ENCODE results near the gene PCDHGA1. TPM values are rescaled to one million over a fixed set of nuclear protein-coding genes. Genes with fewer than 3 reads are reported as not detected.
"Not testable (repeated sequence)": the region's sequence is repeated elsewhere in the genome, so short reads cannot be mapped to it uniquely, and the experiment has no call there.

PCDHGA1 gene
- total RNA-seq, 1 experiment from 2014 or later: 0.63 TPM

- not testable (repeated sequence) for H3K27ac ChIP-seq (ENCODE audit: insufficient read length, low read depth, low read length); H3K23ac ChIP-seq (ENCODE audit: insufficient read length, low read depth, low read length); H3K23me2 ChIP-seq (ENCODE audit: insufficient read length, low read depth, low read length, poor library complexity, severe bottlenecking); H3K4me1 ChIP-seq (ENCODE audit: insufficient read depth, low read length); H4K20me1 ChIP-seq (ENCODE audit: control insufficient read depth, insufficient read depth, insufficient read length); H3K4ac ChIP-seq (ENCODE audit: low read depth, low read length); H4K91ac ChIP-seq (ENCODE audit: insufficient read length, low read depth, low read length); H3K27me3 Mint-ChIP-seq (ENCODE audit: low read depth); H3K79me2 ChIP-seq (ENCODE audit: insufficient read depth, low read length); H2AFZ ChIP-seq (ENCODE audit: low read length); H3K4me1 Mint-ChIP-seq; H2AK5ac ChIP-seq (ENCODE audit: insufficient read length, low read length); H3K56ac ChIP-seq (ENCODE audit: insufficient read length, low read depth, low read length); H4K8ac ChIP-seq (replicated peaks; ENCODE audit: insufficient read length, low read depth, low read length); H3K4me3 Mint-ChIP-seq; H2BK20ac ChIP-seq (ENCODE audit: low read depth, low read length, poor library complexity, severe bottlenecking); H2BK5ac ChIP-seq (ENCODE audit: insufficient read length, low read length); H3K14ac ChIP-seq (ENCODE audit: insufficient read depth, low read length); H3K4me2 ChIP-seq (ENCODE audit: insufficient read depth, insufficient read length, low read length); H3K9ac ChIP-seq (ENCODE audit: extremely low read depth, insufficient read length, low read length); H4K5ac ChIP-seq (ENCODE audit: insufficient read length, low read depth, low read length); H3K18ac ChIP-seq (ENCODE audit: insufficient read length, low read depth, low read length); H2BK15ac ChIP-seq (ENCODE audit: low read depth, low read length); H2BK120ac ChIP-seq (ENCODE audit: low read depth, low read length, poor library complexity, severe bottlenecking); H3K27ac Mint-ChIP-seq; H3K79me1 ChIP-seq (ENCODE audit: insufficient read depth, low read depth, low read length, poor library complexity, severe bottlenecking); H2BK12ac ChIP-seq (ENCODE audit: insufficient read length, low read depth, low read length); DNase-seq; H3K27me3 ChIP-seq (ENCODE audit: insufficient read depth, low read length); H3T11ph ChIP-seq (ENCODE audit: low read length)
- Mint-ChIP-seq H3K9me3 (peaks cover 50 to 57% of the 10 kb centered on the region in 2 experiments), H3K36me3 (ENCODE audit: insufficient read depth in 1 of 3, low read depth in 3 of 3) (peaks cover 42 to 61% (median 43%) of the 10 kb centered on the region in 3 experiments)
- WGBS (ENCODE audit: extremely low coverage, insufficient read length, low lambda C conversion rate): no CpG with 5 or more reads among the region's 29 CpGs
- peaks cover 14% of the 10 kb centered on the region for H3K9me3 ChIP-seq (ENCODE audit: control insufficient read depth, low read depth, low read length)
Observed at GRCh38 chr5:141432726-141433125, 102.4 kb downstream of the PCDHGA1 start.
